Neural progenitor cell (in vitro differentiated cells): ENCODE data around the gene SSNA1.

Source experiments
- CTCF ChIP-seq: fragments of 200-600 bp; sonication (generic); IDR thresholded peaks from 2 replicates; pipeline ENCODE4 v1.5.1; 2017; ENCODE audit warnings: antibody characterized with exemption, mild to moderate bottlenecking
- EZH2 ChIP-seq: fragments of 200-600 bp; sonication (generic); IDR thresholded peaks from 2 replicates; pipeline ENCODE4 v1.6.1; 2017; ENCODE audit warnings: antibody characterized with exemption, mild to moderate bottlenecking, moderate library complexity

GRCh38 chr9:137175345-137175961 is 13.0 kb upstream of the SSNA1 start:
- no peak for TF ChIP-seq EZH2
- peak; percentile 50 for TF ChIP-seq CTCF
